ENCODE measurements around the gene CTNNAL1. TPM values are rescaled to one million over a fixed set of nuclear protein-coding genes. Genes with fewer than 3 reads are reported as not detected.

The CTNNAL1 gene
- polyA plus RNA-seq, 2 donors: 13.5 to 15.0 TPM

- Histone ChIP-seq H3K4me1 (ENCODE audit: control insufficient read depth in 2 of 2, insufficient read depth in 2 of 2, low read length in 1 of 2) (no peaks in the 10 kb centered on the region), H3K4me3 (ENCODE audit: low read depth in 1 of 2, low read length in 2 of 2) (no peak overlapping the region), H3K27ac (ENCODE audit: low read depth in 2 of 2, low read length in 1 of 2) (no peak overlapping the region), H3K27me3 (ENCODE audit: control insufficient read depth in 1 of 2, insufficient read depth in 2 of 2, low read length in 2 of 2) (no peaks in the 10 kb centered on the region), H3K36me3 (ENCODE audit: control insufficient read depth in 2 of 2, insufficient read depth in 2 of 2, low read length in 1 of 2) (peaks cover 12 to 13% of the 10 kb centered on the region in 2 donors), H3K9me3 (ENCODE audit: control insufficient read depth in 2 of 2, insufficient read depth in 1 of 2, low read depth in 1 of 2, low read length in 1 of 2) (no peaks in the 10 kb centered on the region)
- 86 to 91% methylated on average over 1 of the region's 1 CpG for WGBS, 2 donors
Observed at GRCh38 chr9:109046346-109046745, 33.0 kb upstream of the CTNNAL1 start.

- no peak overlapping the region for H3K27ac ChIP-seq (ENCODE audit: low read depth in 2 of 2, low read length in 1 of 2)
- no peak overlapping the region for H3K4me3 ChIP-seq (ENCODE audit: low read depth in 1 of 2, low read length in 2 of 2)
- 98 to 99% methylated on average over 4 of the region's 4 CpGs for WGBS, 2 donors
- no peaks in the 10 kb centered on the region for H3K4me1 ChIP-seq (ENCODE audit: control insufficient read depth in 2 of 2, insufficient read depth in 2 of 2, low read length in 1 of 2)
- H3K36me3 ChIP-seq (ENCODE audit: control insufficient read depth in 2 of 2, insufficient read depth in 2 of 2, low read length in 1 of 2): peaks cover 4 to 5% of the 10 kb centered on the region in 2 donors
- H3K27me3 ChIP-seq (ENCODE audit: control insufficient read depth in 1 of 2, insufficient read depth in 2 of 2, low read length in 2 of 2): no peaks in the 10 kb centered on the region
- H3K9me3 ChIP-seq (ENCODE audit: control insufficient read depth in 2 of 2, insufficient read depth in 1 of 2, low read depth in 1 of 2, low read length in 1 of 2): no peaks in the 10 kb centered on the region
Observed at GRCh38 chr9:109043578-109043977, 30.3 kb upstream of the CTNNAL1 start.

GRCh38 chr9:109040571-109040970, 27.3 kb upstream of the CTNNAL1 start:
- no peaks in the 10 kb centered on the region for H3K9me3 ChIP-seq (ENCODE audit: control insufficient read depth in 2 of 2, insufficient read depth in 1 of 2, low read depth in 1 of 2, low read length in 1 of 2)
- H3K27me3 ChIP-seq (ENCODE audit: control insufficient read depth in 1 of 2, insufficient read depth in 2 of 2, low read length in 2 of 2): no peaks in the 10 kb centered on the region
- peaks cover 5 to 8% of the 10 kb centered on the region in 2 donors for H3K36me3 ChIP-seq (ENCODE audit: control insufficient read depth in 2 of 2, insufficient read depth in 2 of 2, low read length in 1 of 2)
- WGBS, 2 donors: 99 to 100% methylated on average over 4 of the region's 4 CpGs
- H3K4me3 ChIP-seq (ENCODE audit: low read depth in 1 of 2, low read length in 2 of 2): no peak overlapping the region
- H3K4me1 ChIP-seq (ENCODE audit: control insufficient read depth in 2 of 2, insufficient read depth in 2 of 2, low read length in 1 of 2): peaks cover 0 to 4% of the 10 kb centered on the region in 2 donors
- no peak overlapping the region for H3K27ac ChIP-seq (ENCODE audit: low read depth in 2 of 2, low read length in 1 of 2)

GRCh38 chr9:109039539-109039938, 26.2 kb upstream of the CTNNAL1 start:
- Histone ChIP-seq H3K4me1 (ENCODE audit: control insufficient read depth in 2 of 2, insufficient read depth in 2 of 2, low read length in 1 of 2) (peaks cover 0 to 4% of the 10 kb centered on the region in 2 donors), H3K36me3 (ENCODE audit: control insufficient read depth in 2 of 2, insufficient read depth in 2 of 2, low read length in 1 of 2) (peaks cover 5 to 6% of the 10 kb centered on the region in 2 donors), H3K27ac (ENCODE audit: low read depth in 2 of 2, low read length in 1 of 2) (no peak overlapping the region), H3K27me3 (ENCODE audit: control insufficient read depth in 1 of 2, insufficient read depth in 2 of 2, low read length in 2 of 2) (no peaks in the 10 kb centered on the region), H3K4me3 (ENCODE audit: low read depth in 1 of 2, low read length in 2 of 2) (no peak overlapping the region), H3K9me3 (ENCODE audit: control insufficient read depth in 2 of 2, insufficient read depth in 1 of 2, low read depth in 1 of 2, low read length in 1 of 2) (no peaks in the 10 kb centered on the region)
- 89 to 90% methylated on average over 4 of the region's 4 CpGs for WGBS, 2 donors

- Histone ChIP-seq H3K4me1 (ENCODE audit: control insufficient read depth in 2 of 2, insufficient read depth in 2 of 2, low read length in 1 of 2) (peaks cover 0 to 4% of the 10 kb centered on the region in 2 donors), H3K9me3 (ENCODE audit: control insufficient read depth in 2 of 2, insufficient read depth in 1 of 2, low read depth in 1 of 2, low read length in 1 of 2) (no peaks in the 10 kb centered on the region), H3K4me3 (ENCODE audit: low read depth in 1 of 2, low read length in 2 of 2) (no peak overlapping the region), H3K27ac (ENCODE audit: low read depth in 2 of 2, low read length in 1 of 2) (no peak overlapping the region), H3K36me3 (ENCODE audit: control insufficient read depth in 2 of 2, insufficient read depth in 2 of 2, low read length in 1 of 2) (peaks cover 7 to 9% of the 10 kb centered on the region in 2 donors), H3K27me3 (ENCODE audit: control insufficient read depth in 1 of 2, insufficient read depth in 2 of 2, low read length in 2 of 2) (no peaks in the 10 kb centered on the region)
- WGBS, 2 donors: 62 to 81% methylated on average over 4 of the region's 4 CpGs
Observed at GRCh38 chr9:109037946-109038715, 24.8 kb upstream of the CTNNAL1 start.

- Histone ChIP-seq H3K36me3 (ENCODE audit: control insufficient read depth in 2 of 2, insufficient read depth in 2 of 2, low read length in 1 of 2) (peaks cover 7 to 10% of the 10 kb centered on the region in 2 donors), H3K9me3 (ENCODE audit: control insufficient read depth in 2 of 2, insufficient read depth in 1 of 2, low read depth in 1 of 2, low read length in 1 of 2) (no peaks in the 10 kb centered on the region), H3K27ac (ENCODE audit: low read depth in 2 of 2, low read length in 1 of 2) (no peak overlapping the region), H3K4me3 (ENCODE audit: low read depth in 1 of 2, low read length in 2 of 2) (no peak overlapping the region), H3K4me1 (ENCODE audit: control insufficient read depth in 2 of 2, insufficient read depth in 2 of 2, low read length in 1 of 2) (peaks cover 0 to 4% of the 10 kb centered on the region in 2 donors), H3K27me3 (ENCODE audit: control insufficient read depth in 1 of 2, insufficient read depth in 2 of 2, low read length in 2 of 2) (no peaks in the 10 kb centered on the region)
- 74 to 81% methylated on average over 6 of the region's 6 CpGs for WGBS, 2 donors
Observed at GRCh38 chr9:109036744-109037680, 23.7 kb upstream of the CTNNAL1 start.

GRCh38 chr9:109035684-109036423, 22.6 kb upstream of the CTNNAL1 start:
- 54 to 57% methylated on average over 2 of the region's 2 CpGs for WGBS, 2 donors
- no peaks in the 10 kb centered on the region for H3K9me3 ChIP-seq (ENCODE audit: control insufficient read depth in 2 of 2, insufficient read depth in 1 of 2, low read depth in 1 of 2, low read length in 1 of 2)
- no peak overlapping the region for H3K4me3 ChIP-seq (ENCODE audit: low read depth in 1 of 2, low read length in 2 of 2)
- H3K4me1 ChIP-seq (ENCODE audit: control insufficient read depth in 2 of 2, insufficient read depth in 2 of 2, low read length in 1 of 2): peaks cover 0 to 4% of the 10 kb centered on the region in 2 donors
- H3K36me3 ChIP-seq (ENCODE audit: control insufficient read depth in 2 of 2, insufficient read depth in 2 of 2, low read length in 1 of 2): peaks cover 7 to 10% of the 10 kb centered on the region in 2 donors
- no peaks in the 10 kb centered on the region for H3K27me3 ChIP-seq (ENCODE audit: control insufficient read depth in 1 of 2, insufficient read depth in 2 of 2, low read length in 2 of 2)
- no peak overlapping the region for H3K27ac ChIP-seq (ENCODE audit: low read depth in 2 of 2, low read length in 1 of 2)

GRCh38 chr9:109033941-109034700, 20.8 kb upstream of the CTNNAL1 start:
- peaks cover 7 to 10% of the 10 kb centered on the region in 2 donors for H3K36me3 ChIP-seq (ENCODE audit: control insufficient read depth in 2 of 2, insufficient read depth in 2 of 2, low read length in 1 of 2)
- no peaks in the 10 kb centered on the region for H3K9me3 ChIP-seq (ENCODE audit: control insufficient read depth in 2 of 2, insufficient read depth in 1 of 2, low read depth in 1 of 2, low read length in 1 of 2)
- no peaks in the 10 kb centered on the region for H3K27me3 ChIP-seq (ENCODE audit: control insufficient read depth in 1 of 2, insufficient read depth in 2 of 2, low read length in 2 of 2)
- 90 to 94% methylated on average over 6 of the region's 6 CpGs for WGBS, 2 donors
- peaks cover 0 to 4% of the 10 kb centered on the region in 2 donors for H3K4me1 ChIP-seq (ENCODE audit: control insufficient read depth in 2 of 2, insufficient read depth in 2 of 2, low read length in 1 of 2)
- no peak overlapping the region for H3K4me3 ChIP-seq (ENCODE audit: low read depth in 1 of 2, low read length in 2 of 2)
- H3K27ac ChIP-seq (ENCODE audit: low read depth in 2 of 2, low read length in 1 of 2): no peak overlapping the region

Measured in esophagus (tissue), 2 donors.